Panc1 (cell line): Measurements from ENCODE around the gene PTTG1IP.

Experiments used
- CTCF ChIP-seq: fragments of 450-650 bp; IDR thresholded peaks from 2 replicates; pipeline ENCODE4 v1.5.1; 2017; ENCODE audit warnings: mild to moderate bottlenecking
- POLR2AphosphoS5 ChIP-seq: IDR thresholded peaks from 2 replicates; pipeline ENCODE4 v1.6.1; 2012; ENCODE audit warnings: mild to moderate bottlenecking, low read depth, low read length, moderate library complexity
- SIN3A ChIP-seq: IDR thresholded peaks from 2 replicates; pipeline ENCODE4 v1.6.1; 2012; ENCODE audit warnings: low read depth, mild to moderate bottlenecking, low read length, moderate library complexity, borderline replicate concordance; ENCODE audit not compliant: insufficient read depth
- TCF7L2 ChIP-seq: IDR thresholded peaks from 2 replicates; pipeline ENCODE4 v1.6.1; 2011; ENCODE audit warnings: mild to moderate bottlenecking, low read depth, low read length, inconsistent platforms

- no peak for TF ChIP-seq CTCF
- no peak for TF ChIP-seq POLR2AphosphoS5
- TF ChIP-seq SIN3A, result no peak
- TF ChIP-seq TCF7L2, result no peak
Observed at GRCh38 chr21:44810779-44811178, 62.7 kb downstream of the PTTG1IP start.
